HL-60/S4 treated with phorbol 12-myristate 13-acetate at 8.2 ng/mL for 4 days and 3 days (cell line): Measurements from ENCODE around the gene RSU1.

ENCODE experiments used
- in situ Hi-C: fragments of 300-500 bp; cut with MboI; formaldehyde crosslinking; loops from 2 replicates; pipeline ENCODE4 v1.15.0; 2022; ENCODE audit warnings: low sequenced_read_pairs

The RSU1 gene

DNA sequence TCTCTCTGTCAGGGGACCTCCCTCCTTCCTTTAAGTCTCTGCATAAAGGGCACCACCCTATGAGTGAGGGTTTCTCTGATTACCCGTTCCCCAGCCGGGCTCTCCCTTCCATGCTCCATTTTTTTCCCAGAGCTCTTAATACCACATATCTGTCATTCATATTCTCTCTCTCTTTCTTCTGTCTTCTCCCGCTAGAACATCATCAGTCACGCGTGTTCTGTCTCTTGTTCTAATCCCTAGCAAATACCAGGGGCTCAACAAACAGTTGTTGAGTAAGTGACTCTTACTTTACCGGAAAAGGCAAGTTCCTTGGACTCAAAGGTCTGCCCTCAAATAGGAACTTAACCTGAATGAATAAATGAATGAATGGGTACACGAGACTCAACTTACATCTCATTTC lies 68.5 kb downstream of the RSU1 start:
- in situ Hi-C loops, result no loop called here

DNA sequence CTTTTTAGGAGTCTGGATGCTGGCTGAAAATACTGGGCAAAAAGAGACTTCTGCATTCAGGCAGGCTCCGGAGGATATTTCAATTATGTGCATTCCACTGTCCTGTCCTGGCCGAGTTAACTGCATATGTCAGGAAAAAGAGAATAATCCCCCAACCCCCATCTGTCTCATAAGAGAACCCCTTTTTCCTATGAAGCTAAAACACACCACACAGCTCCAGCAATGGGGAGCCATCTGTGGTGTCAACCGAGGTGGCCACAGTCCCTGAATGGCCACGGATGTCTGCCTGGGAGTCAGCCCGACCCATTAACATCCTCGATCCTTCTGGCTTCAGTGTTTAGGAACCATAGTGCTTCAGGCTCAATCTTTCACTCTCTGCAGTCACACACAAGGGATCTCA lies 70.4 kb downstream of the RSU1 start:
- in situ Hi-C loops, result no loop called here

DNA sequence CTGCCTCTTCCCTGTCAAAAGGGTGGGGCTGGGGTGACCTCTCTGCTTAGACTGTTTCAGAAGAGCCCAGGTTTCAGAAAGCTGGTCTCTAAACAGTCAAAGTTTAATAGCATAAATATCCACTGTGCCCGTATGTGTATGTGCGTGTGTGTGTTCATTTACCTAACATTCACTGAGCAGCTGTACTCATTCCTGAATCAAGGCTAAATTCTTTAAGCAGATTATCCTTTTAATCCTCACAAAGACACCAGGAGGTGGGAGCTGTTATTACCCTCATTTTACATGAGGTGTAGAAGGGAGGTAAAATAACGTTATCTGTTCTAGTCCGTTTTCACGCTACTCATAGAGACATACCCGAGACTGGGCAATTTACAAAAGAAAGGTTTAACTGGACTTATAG lies 72.2 kb downstream of the RSU1 start:
- in situ Hi-C loops, result no loop called here

DNA sequence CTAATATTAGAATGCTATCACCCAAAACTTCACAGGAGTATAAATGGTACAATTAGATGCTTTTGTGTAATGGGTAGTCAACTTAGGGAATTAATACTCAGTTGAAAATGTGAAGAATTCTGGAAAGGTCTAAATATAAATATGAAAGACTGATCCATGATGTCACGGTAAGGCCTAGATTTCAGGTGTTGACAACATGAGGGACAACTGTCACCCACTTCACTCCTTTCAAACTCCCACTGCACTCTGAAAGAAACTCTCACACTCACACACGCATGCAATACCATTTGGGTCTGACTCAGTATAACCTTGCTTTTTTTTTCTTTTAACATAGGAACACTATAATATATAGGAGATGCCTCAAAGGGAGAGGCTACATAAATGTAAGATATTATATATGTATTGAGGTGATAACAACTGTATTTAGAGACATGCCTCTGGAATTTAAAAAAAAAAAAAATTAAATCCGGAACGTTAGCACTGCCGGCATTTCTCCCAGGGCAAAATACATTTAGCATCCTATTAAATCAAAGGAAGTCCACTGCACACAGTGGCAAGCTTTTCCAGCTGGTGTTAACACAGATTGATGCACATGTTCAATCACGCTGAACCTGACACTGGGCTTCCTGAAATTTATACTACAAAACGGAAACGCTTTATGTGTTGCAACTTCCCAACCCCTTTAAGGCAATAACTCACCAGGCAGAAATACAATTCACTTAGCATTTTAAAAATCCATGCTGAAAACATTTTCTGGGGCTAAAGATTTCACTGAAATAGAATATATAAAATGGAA lies 74.9 kb downstream of the RSU1 start:
- in situ Hi-C loops, result no loop called here

DNA sequence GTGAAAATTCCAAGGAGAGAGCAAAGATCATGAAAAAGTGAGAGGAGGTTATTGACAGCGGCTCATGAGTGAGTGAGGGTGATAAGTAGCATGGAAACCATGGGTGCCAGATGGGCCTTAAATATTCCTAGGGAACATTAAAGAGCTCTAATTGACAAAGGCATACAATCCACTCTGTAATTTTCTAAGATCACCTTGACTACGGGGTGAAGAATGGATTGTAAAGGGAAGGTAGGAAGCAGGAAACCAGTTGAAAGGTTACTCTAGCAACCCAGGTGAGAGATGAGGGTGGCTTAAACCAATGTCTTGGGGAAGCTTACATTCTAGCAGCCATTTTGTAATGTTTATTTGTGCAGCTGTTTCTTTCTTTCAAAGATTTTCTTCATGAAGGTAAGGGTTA lies 75.7 kb downstream of the RSU1 start:
- in situ Hi-C loops, result no loop called here

DNA sequence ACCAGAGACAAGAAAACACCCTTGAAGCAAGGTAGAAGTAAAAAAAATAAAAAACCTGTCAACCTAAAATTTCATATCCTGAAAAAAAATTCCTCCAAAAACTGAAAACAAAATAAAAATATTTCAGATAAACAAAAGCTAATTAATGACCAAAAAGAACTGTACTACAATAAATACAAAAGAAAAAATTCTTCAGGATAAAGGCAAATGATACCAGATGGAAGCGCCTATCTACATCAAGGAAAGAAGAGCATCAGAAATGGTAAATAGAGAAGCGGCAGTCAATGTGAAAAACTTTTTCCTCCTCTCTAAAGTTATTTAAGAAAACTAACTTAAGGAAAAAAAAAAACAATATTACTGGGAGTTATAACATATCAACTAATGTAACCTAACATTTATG lies 79.8 kb downstream of the RSU1 start:
- in situ Hi-C loops, result no loop called here

DNA sequence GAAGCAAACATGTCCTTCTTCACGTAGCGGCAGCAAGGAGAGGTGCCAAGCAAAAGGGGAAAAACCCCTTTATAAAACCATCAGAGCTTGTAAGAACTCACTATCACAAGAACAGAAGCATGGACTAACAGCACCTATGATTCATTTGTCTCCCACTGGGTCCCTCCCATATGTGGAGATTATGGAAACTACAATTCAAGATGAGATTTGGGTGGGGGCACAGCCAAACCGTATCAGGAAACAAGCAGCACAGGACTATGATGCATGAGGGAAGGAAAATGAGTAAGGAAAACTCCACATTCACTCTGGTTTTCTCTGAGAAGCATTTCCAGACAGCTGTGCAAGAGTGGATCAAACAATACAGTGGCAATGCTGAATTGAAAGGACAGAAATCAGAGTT lies 81.6 kb downstream of the RSU1 start:
- in situ Hi-C loops, result no loop called here

DNA sequence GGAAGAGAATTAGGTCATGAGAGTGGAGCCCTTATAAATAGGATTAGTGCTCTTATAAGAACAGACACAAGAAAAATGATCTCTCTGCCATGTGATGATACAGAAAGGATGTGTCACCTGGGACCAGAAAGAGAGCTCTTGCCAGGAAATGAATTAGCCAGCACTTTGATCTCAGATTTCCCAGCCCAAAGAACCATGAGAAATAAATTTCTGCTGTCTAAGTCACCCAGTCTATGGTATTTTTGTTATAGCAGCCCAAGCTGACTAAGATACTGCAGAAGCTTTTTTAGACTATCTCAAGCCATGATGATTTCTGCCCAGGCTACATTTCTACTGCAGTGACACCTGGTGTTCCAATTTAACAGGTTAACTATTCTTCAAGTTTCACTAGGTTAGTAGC lies 84.8 kb downstream of the RSU1 start:
- in situ Hi-C loops, result no loop called here

DNA sequence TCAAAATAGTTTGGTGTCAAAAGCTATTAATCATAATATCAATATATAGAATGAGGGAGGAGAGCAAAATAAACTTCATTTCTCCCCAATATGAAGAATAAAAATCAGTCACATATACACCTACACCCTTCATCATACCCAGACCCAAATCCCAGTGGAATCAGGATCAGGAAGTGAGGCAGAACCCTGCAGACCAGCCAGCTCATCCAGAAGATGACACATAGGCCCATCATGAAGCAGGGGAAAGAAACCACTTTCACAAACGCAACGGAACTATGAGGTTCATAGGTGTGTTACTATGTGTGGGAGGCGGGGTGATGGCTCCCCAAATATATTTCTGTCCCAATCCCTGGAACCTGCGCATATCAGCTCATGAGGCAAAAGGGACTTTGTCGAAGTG lies 89.0 kb downstream of the RSU1 start:
- in situ Hi-C loops, result no loop called here

DNA sequence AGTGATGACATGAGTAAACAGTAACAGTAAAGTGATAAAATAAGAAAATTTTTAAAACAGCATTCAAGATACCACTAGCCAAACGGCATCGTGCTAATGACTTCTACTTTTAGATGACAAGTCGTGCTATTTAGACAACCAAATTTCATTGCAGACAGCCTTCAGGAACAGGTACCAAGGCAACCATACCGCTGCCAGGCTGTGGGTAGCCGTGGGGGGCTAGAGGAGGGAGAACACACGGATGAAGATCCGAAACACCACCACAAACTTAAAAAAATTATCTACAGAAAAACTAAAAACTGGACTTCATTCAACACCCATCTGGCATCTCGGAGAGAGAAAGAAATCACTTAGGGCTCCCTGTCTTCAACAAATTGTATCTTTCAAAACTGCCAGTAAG lies 89.6 kb downstream of the RSU1 start:
- in situ Hi-C loops, result no loop called here

DNA sequence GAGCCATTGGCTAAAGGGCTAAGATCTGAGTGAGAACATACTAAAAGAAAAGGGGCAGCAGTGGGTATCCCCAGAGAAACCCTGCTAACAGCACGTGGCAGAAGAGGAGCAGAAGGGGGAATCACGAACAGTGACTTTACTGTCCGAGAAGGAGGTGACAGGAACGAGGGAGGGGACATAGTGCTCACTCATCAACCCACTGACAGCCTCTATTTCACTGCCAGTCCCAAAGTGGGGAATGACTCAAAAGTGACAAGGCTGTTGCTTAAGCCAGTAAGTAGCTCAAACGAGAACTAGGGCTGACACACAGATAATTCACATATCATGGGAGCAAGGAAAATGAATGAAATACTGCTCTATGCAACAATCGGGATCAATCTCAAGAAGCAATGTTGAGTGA lies 92.7 kb downstream of the RSU1 start:
- in situ Hi-C loops, result no loop called here

DNA sequence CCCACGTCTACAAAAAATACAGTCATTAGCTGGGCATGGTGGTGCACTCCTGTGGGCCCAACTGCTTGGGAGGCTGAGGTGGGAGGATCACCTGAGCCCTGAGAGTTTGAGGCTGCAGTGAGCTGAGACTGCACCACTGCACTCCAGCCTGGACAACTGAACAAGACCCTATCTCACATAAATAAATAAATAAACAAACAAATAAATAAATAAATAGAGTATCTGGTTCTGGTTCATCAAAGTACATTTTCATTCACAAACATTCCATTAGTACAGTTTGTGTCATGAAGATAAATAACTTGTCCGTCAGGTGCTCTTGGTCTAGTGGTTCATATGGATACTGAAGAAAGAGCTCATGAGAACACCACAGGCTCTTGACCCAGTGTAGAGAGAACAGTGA lies 96.4 kb downstream of the RSU1 start:
- in situ Hi-C loops, result no loop called here

DNA sequence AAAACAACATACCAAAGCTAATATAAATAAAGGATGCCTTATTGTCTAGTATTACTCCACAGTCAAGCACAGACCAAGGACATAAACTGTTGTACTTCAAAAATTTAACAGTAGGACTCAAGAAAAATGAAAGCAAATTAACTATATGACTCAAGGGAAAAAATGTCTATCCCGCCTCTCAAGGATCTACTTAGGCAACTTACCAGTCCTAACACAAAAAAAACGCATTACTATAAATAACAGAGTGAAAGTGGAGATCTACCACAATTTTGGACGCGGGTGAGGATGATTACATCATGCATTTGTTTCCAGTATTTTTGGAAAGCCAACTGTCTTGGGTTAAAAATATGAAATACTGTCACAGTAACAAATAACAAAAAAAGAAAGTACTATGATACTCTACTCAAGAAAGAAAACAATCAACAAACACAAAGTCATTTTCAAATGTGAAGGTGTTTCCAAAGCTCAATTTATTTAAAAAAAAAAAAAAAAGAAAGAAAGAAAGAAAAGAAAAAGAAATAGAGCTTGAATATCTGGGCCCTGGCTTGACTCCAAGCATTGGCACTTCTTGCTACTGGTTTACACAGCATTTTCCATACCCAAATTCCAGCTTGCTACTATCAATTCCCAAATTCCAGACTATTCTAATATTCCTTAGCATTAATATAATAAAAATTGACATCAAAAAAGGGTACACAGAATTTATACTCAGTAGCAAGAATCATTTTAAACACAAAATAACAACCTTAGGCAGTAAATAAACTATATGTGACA lies 99.4 kb downstream of the RSU1 start:
- in situ Hi-C loops, result no loop called here

DNA sequence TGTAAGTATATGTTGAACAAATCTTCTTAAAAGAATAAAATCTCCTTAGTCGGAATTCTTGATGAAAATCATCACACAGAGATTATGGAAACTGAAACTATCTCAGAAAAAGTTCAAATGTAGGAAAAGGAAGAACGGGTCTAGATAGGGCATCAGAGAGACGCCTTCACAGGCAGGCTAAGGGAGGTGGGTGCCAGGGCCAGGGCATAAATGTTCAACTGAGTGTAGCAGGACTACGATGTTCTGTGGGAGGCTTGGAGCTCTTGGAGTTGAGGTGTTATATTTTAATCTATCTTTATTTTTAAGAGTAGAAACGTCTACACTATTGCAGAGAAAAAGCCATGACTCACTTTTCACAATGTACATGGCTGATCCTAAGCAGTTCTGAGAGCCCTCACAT lies 101.2 kb downstream of the RSU1 start:
- in situ Hi-C loops, result no loop called here

DNA sequence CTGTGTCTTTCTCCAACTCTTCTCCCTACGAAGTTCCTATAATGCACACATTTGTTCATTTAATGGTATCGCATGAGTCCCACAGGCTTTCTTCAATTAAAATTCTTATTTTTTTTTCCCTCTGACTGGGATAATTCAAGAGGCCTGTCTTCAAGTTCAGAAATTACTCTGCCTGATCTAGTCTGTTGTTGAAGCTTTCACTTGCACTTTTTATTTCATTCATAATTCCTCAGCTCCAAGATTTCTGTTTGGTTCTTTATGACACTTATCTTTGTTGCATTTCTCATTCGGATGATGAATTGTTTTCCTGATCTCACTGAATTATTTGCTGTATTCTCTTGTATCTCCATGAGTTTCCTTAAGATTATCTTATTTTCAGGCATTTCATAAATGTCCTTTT lies 103.9 kb downstream of the RSU1 start:
- in situ Hi-C loops, result no loop called here

DNA sequence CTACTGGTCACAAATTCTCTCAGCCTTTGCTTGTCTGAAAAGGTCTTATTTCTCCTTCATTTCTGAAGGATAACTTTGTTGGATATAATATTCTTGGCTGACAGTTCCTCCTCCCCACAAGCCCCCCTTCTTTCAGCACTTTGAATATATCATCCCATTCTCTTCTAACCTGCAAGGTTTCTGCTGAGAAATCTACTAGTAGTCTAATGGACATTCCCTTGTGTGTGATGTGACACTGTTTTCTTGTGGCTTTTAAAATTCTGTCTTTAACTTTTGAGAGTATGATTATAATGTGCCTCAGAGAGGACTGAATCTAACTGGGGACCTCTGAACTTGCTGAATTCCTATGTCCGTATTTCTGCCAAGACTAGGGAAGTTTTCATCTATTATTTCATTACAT lies 104.3 kb downstream of the RSU1 start:
- in situ Hi-C loops, result no loop called here

DNA sequence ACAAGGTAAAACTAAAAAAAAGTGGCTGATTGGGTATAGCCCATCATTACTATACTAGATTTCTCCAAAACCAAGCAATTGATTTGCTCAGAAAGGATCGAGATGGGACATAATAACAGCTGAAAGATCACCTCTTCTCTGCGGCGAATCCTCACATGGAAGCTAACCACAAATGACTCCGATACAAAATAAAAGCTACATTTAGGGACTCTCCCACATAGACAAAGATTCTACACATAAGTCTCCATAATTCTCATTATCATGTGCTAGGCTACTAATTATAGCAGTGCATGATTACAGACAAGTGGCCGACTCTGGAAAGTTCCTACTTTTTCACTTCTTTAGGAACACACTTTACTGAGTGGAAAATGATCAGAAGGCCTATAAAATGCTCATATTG lies 116.9 kb downstream of the RSU1 start:
- in situ Hi-C loops, result no loop called here

DNA sequence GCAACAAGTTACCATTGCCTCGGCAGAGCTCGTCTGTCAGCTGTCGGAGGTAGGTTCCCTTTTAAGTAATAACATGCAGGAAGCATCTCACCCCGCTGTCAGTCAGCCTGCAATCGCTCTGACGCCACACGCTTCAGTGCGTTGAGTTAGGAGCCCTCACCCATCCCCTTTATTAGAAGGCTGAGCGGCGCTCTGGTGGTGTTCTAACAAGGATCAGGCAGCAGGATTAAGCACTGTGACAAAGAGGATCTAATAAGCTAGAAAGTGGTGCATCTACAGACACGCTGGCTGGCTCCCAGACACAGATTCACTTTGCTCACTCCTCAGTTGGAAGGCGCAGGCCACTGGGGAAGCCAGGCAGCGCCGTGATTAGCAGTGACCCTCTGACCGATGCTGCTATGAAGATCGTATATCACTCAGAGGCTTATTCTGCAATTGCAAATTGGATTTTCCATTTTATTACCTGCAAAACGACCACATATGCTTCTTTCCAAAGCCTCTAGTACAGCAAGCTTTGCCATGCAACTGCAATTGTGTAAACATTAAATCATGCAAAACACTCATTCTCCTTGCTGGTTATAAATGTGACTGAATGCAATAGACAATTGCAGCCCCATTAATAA lies 117.7 kb downstream of the RSU1 start:
- in situ Hi-C loops, result no loop called here

DNA sequence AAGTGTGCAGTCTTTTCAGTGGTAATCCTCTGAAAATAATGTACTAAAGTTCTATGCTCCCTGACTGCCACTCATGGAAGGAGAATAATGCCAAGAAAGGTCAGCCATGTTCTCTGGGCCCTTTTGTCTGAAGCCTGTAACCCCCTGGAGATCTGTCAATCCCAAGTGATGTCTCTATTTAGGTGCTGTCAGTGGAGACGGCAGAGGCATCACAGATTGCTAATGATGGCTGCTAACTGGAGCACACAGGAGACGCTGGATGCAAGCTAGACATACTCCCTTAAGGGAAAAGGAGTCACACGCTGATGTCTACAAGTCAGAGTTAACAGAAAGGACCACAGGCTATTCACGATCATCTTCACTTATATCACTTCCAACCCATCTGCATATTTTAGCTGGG lies 118.8 kb downstream of the RSU1 start:
- in situ Hi-C loops, result no loop called here

DNA sequence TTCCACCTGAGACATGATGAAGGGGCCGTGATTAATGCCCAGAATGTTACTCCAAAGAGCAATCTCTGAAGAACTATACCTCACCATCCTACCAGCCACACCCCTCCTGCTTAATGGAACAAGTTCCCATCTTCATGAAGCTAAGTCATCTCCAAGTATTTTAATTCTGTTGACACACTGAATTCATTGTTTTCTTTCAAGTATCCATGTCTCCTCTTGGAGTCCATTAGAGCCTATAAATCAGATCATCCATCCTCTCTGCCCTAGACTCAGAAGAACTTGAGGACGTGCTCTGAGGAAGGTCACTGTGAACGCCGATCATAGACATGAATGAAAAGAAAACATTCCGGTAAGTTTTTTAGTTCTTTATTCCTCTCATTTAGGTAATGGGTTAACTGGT lies 126.8 kb downstream of the RSU1 start:
- in situ Hi-C loops, result no loop called here

DNA sequence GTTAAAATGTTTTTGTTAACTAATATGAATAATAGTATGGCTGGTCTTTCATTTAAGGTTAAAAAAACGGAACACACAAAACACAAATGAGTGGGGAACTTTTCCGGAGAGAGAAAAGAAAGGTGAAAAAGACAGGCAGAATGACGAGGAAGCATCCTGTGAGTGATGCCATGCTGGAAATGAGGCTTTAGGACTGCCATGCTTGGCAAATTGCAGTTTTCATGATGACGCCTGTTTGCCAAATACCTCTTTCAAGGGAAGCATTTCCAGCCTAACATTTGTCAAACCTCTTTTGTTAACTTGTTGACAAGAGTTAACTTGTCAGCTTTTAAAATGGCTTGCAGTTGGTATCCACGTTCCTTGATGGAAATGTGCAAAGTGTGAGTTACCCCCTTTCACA lies 127.5 kb downstream of the RSU1 start:
- in situ Hi-C loops, result no loop called here

DNA sequence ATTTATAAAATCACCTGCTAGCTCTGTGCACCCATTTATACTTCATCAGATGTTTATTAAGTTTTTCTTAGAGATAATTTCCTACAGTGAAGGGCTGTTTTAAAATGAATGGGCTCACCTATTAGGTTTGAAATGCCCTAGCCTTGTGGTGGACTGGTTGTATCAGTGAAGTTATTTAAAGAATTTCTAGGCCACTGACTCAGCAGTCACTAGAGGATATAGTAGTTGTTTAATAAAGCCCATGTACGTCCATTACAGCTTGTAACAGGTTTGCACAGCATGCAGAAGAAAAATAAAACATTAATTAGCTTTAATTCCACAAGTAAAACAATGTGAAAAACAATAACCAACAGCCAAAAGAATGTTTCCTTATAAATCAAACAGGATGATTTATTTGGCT lies 128.0 kb downstream of the RSU1 start:
- in situ Hi-C loops, result no loop called here
